Measurements from ENCODE around the gene POU5F2. TPM values are rescaled to one million over a fixed set of nuclear protein-coding genes. Genes with fewer than 3 reads are reported as not detected.

Gene POU5F2
- total and polyA plus RNA-seq, 2 donors (not counting 1 experiment from before 2014, with no cell fraction given) = 0.12 to 4.6 TPM

DNA sequence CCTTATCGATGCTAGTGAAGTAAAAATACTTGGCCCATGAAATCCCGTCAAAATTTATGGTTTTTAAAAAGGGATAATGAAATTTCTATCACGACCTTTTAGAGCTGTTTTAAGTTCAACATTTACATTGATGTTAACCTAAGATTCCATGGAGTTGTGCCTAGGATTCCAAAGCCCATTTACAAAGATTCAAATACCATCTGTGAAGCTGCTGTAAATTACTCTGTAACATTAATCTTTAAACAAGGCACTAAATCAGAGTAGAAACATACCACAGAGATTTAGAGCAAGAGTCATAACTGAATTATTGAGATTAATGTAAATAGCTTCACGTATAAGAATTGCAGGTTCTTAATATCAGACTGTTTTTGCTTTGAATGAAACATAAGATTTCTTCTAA is 17.7 kb downstream of the POU5F2 start:
- Histone ChIP-seq H3K27ac (ENCODE audit: low read length in 2 of 2) (no peak overlapping the region), H2AFZ (ENCODE audit: insufficient read depth, low read depth, low read length, poor library complexity, severe bottlenecking) (no peak overlapping the region), H4K20me1 (ENCODE audit: control insufficient read depth, insufficient read depth, low read length, poor library complexity, severe bottlenecking) (no peaks in the 10 kb centered on the region), H3K4me3 (ENCODE audit: control extremely low read depth in 1 of 5, extremely low read depth in 1 of 5, insufficient read depth in 1 of 5, low read depth in 2 of 5, low read length in 4 of 5) (no peak overlapping the region), H3K9ac (ENCODE audit: low read length) (no peak overlapping the region), H3K36me3 (replicated peaks in 1 of 2; ENCODE audit: control extremely low read depth in 1 of 2, control insufficient read depth in 1 of 2, extremely low read depth in 1 of 2, insufficient read depth in 2 of 2, low read length in 1 of 2) (no peaks in the 10 kb centered on the region), H3K4me1 (ENCODE audit: control insufficient read depth in 2 of 2, insufficient read depth in 2 of 2, low read length in 2 of 2) (no peaks in the 10 kb centered on the region), H3K4me2 (replicated peaks; ENCODE audit: low read depth, low read length, poor library complexity, severe bottlenecking) (no peak overlapping the region), H3K9me3 (ENCODE audit: control extremely low read depth in 1 of 3, control insufficient read depth in 2 of 3, insufficient read depth in 1 of 3, low read length in 2 of 3) (no peaks in the 10 kb centered on the region), H3K79me2 (ENCODE audit: control insufficient read depth, insufficient read depth, low read length) (no peaks in the 10 kb centered on the region), H3K27me3 (replicated peaks in 1 of 4; ENCODE audit: control extremely low read depth in 1 of 4, control insufficient read depth in 3 of 4, insufficient read depth in 4 of 4, low read length in 3 of 4) (no peaks in the 10 kb centered on the region)
- no CpG with 5 or more reads among the region's 4 CpGs for WGBS (ENCODE audit: insufficient coverage)
- TF ChIP-seq, protein P1, sequence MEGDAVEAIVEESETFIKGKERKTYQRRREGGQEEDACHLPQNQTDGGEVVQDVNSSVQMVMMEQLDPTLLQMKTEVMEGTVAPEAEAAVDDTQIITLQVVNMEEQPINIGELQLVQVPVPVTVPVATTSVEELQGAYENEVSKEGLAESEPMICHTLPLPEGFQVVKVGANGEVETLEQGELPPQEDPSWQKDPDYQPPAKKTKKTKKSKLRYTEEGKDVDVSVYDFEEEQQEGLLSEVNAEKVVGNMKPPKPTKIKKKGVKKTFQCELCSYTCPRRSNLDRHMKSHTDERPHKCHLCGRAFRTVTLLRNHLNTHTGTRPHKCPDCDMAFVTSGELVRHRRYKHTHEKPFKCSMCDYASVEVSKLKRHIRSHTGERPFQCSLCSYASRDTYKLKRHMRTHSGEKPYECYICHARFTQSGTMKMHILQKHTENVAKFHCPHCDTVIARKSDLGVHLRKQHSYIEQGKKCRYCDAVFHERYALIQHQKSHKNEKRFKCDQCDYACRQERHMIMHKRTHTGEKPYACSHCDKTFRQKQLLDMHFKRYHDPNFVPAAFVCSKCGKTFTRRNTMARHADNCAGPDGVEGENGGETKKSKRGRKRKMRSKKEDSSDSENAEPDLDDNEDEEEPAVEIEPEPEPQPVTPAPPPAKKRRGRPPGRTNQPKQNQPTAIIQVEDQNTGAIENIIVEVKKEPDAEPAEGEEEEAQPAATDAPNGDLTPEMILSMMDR (IDR thresholded peaks at IDR 0.05) = no peak
- TF ChIP-seq EZH2 (IDR thresholded peaks at IDR 0.05; ENCODE audit: borderline replicate concordance, insufficient read depth, low read depth, low read length, poor library complexity, severe bottlenecking) = no peak
- Mint-ChIP-seq H3K9me3 (ENCODE audit: insufficient read depth) (no peaks in the 10 kb centered on the region), H3K27me3 (no peaks in the 10 kb centered on the region), H3K4me3 (no peak overlapping the region), H3K4me1 (no peaks in the 10 kb centered on the region), H3K27ac (no peak overlapping the region)
- ChIA-PET POLR2A (no interaction called here), CTCF (no interaction called here)
- ATAC-seq (ENCODE audit: low read depth) (no peak), DNase-seq (no peak)
- intact Hi-C loops (cut with micrococcal nuclease) = no loop called here

- Histone ChIP-seq H3K4me1 (ENCODE audit: control insufficient read depth in 2 of 2, insufficient read depth in 2 of 2, low read length in 2 of 2) (no peaks in the 10 kb centered on the region), H3K4me3 (ENCODE audit: control extremely low read depth in 1 of 5, extremely low read depth in 1 of 5, insufficient read depth in 1 of 5, low read depth in 2 of 5, low read length in 4 of 5) (no peak overlapping the region), H3K27me3 (replicated peaks in 1 of 4; ENCODE audit: control extremely low read depth in 1 of 4, control insufficient read depth in 3 of 4, insufficient read depth in 4 of 4, low read length in 3 of 4) (no peaks in the 10 kb centered on the region), H4K20me1 (ENCODE audit: control insufficient read depth, insufficient read depth, low read length, poor library complexity, severe bottlenecking) (no peaks in the 10 kb centered on the region), H3K36me3 (replicated peaks in 1 of 2; ENCODE audit: control extremely low read depth in 1 of 2, control insufficient read depth in 1 of 2, extremely low read depth in 1 of 2, insufficient read depth in 2 of 2, low read length in 1 of 2) (no peaks in the 10 kb centered on the region), H3K4me2 (replicated peaks; ENCODE audit: low read depth, low read length, poor library complexity, severe bottlenecking) (no peak overlapping the region), H3K9ac (ENCODE audit: low read length) (no peak overlapping the region), H3K27ac (ENCODE audit: low read length in 2 of 2) (no peak overlapping the region), H2AFZ (ENCODE audit: insufficient read depth, low read depth, low read length, poor library complexity, severe bottlenecking) (no peak overlapping the region), H3K79me2 (ENCODE audit: control insufficient read depth, insufficient read depth, low read length) (no peaks in the 10 kb centered on the region), H3K9me3 (ENCODE audit: control extremely low read depth in 1 of 3, control insufficient read depth in 2 of 3, insufficient read depth in 1 of 3, low read length in 2 of 3) (no peaks in the 10 kb centered on the region)
- Mint-ChIP-seq H3K9me3 (ENCODE audit: insufficient read depth) (no peaks in the 10 kb centered on the region), H3K4me1 (no peaks in the 10 kb centered on the region), H3K4me3 (no peak overlapping the region), H3K27me3 (no peaks in the 10 kb centered on the region), H3K27ac (no peak overlapping the region)
- intact Hi-C loops (cut with micrococcal nuclease) = no loop called here
- DNase-seq = no peak
- TF ChIP-seq, protein P1 (IDR thresholded peaks at IDR 0.05) = no peak
- ChIA-PET POLR2A (no interaction called here), CTCF (no interaction called here)
- ATAC-seq (ENCODE audit: low read depth) = no peak
Observed at GRCh38 chr5:93723005-93723404, 18.4 kb downstream of the POU5F2 start.

All from B cell (primary cell).